Prostate gland (tissue), 2 donors: ENCODE results near the gene GUCY2F.

Experiments
- POLR2A ChIP-seq: fragments of 450-650 bp; IDR thresholded peaks from one replicate; pipeline ENCODE4 v1.6.1; 2016; ENCODE audit warnings: antibody characterized with exemption, mild to moderate bottlenecking
- POLR2AphosphoS5 ChIP-seq: sonication (generic); formaldehyde crosslinking; IDR thresholded peaks from one replicate; pipeline ENCODE4 v1.6.1; 2017; ENCODE audit warnings: antibody characterized with exemption
- TF ChIP-seq, protein P1 (sequence below), 4 experiments: fragments of 200-600 bp in 2 of 4; fragments of 450-650 bp in 2 of 4; sonication (generic) in 2 of 4; IDR thresholded peaks; 1 replicate in 3 of 4; 2 replicates in 1 of 4; pipeline ENCODE4 v1.5.1; 2016 to 2019; ENCODE audit warnings: antibody characterized with exemption in 4 of 4, mild to moderate bottlenecking in 2 of 4, moderate library complexity in 2 of 4

DNA sequence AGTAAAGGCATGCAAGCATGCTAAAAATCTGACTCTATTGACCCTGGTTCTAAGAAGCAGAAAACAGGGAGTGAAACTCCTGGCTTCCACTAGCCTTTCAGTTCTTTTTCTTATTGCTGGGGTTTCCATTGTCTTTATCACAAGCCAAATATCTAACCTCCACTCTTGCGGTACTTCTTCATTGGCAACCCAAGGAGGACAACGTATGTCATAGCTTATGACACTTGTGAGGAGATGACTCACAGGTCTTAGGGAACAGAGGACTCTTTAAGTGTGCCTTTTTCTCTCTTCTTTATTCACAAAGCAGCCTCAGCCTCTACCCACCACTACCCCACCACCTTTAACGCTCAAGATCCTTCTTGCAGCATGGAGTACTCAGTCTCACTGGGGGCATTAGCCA is 124.2 kb downstream of the GUCY2F start:
- TF ChIP-seq, protein P1, sequence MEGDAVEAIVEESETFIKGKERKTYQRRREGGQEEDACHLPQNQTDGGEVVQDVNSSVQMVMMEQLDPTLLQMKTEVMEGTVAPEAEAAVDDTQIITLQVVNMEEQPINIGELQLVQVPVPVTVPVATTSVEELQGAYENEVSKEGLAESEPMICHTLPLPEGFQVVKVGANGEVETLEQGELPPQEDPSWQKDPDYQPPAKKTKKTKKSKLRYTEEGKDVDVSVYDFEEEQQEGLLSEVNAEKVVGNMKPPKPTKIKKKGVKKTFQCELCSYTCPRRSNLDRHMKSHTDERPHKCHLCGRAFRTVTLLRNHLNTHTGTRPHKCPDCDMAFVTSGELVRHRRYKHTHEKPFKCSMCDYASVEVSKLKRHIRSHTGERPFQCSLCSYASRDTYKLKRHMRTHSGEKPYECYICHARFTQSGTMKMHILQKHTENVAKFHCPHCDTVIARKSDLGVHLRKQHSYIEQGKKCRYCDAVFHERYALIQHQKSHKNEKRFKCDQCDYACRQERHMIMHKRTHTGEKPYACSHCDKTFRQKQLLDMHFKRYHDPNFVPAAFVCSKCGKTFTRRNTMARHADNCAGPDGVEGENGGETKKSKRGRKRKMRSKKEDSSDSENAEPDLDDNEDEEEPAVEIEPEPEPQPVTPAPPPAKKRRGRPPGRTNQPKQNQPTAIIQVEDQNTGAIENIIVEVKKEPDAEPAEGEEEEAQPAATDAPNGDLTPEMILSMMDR (IDR thresholded peaks at IDR 0.05), result no peak
- TF ChIP-seq POLR2AphosphoS5 (no peak), POLR2A (no peak)
